Mesenchymal stem cell (in vitro differentiated cells and primary cell): Measurements from ENCODE around the gene HDAC4.

Experiments
- DNase-seq: peaks from one replicate; pipeline ENCODE4 v3.0.0-alpha.2; 2013
- H2AFZ ChIP-seq: one replicate; pipeline ENCODE4 v1.6.1; 2013; ENCODE audit warnings: low read depth, mild to moderate bottlenecking, control low read depth, inconsistent platforms, low read length, moderate library complexity
- H2AK5ac ChIP-seq: 2 replicates; pipeline ENCODE4 v1.6.1; 2013; ENCODE audit warnings: low read length, moderate library complexity, mild to moderate bottlenecking, inconsistent platforms; ENCODE audit not compliant: severe bottlenecking
- H2BK120ac ChIP-seq: one replicate; pipeline ENCODE4 v1.6.1; 2013; ENCODE audit warnings: low read depth, mild to moderate bottlenecking, inconsistent platforms, low read length, moderate library complexity
- H2BK12ac ChIP-seq, 2 experiments: one replicate each; pipeline ENCODE4 v1.6.1; 2013; ENCODE audit warnings: inconsistent platforms in 2 of 2, low read length in 2 of 2, mild to moderate bottlenecking in 2 of 2, moderate library complexity in 2 of 2, control low read depth in 1 of 2
- H2BK15ac ChIP-seq: one replicate; pipeline ENCODE4 v1.6.1; 2013; ENCODE audit warnings: mild to moderate bottlenecking, low read depth, inconsistent platforms; ENCODE audit not compliant: poor library complexity, severe bottlenecking
- H2BK5ac ChIP-seq: 2 replicates; pipeline ENCODE4 v1.6.1; 2013; ENCODE audit warnings: low read depth, mild to moderate bottlenecking, low read length, control low read depth, inconsistent platforms; ENCODE audit not compliant: poor library complexity, severe bottlenecking
- H3K14ac ChIP-seq, 2 experiments: one replicate each; pipeline ENCODE4 v1.6.1; 2013; ENCODE audit warnings: inconsistent platforms in 2 of 2, low read length in 2 of 2, control low read depth in 1 of 2, mild to moderate bottlenecking in 1 of 2, moderate library complexity in 1 of 2
- H3K18ac ChIP-seq, 2 experiments: one replicate each; pipeline ENCODE4 v1.6.1; 2013; ENCODE audit warnings: inconsistent platforms in 2 of 2, low read length in 2 of 2, control low read depth in 1 of 2, low read depth in 1 of 2, mild to moderate bottlenecking in 1 of 2
- H3K23ac ChIP-seq, 2 experiments: one replicate each; pipeline ENCODE4 v1.6.1; 2013; ENCODE audit warnings: inconsistent platforms in 2 of 2, low read length in 2 of 2, mild to moderate bottlenecking in 2 of 2, moderate library complexity in 2 of 2, control low read depth in 1 of 2
- H3K27ac ChIP-seq: 2 replicates; pipeline ENCODE4 v1.5.1; 2013; ENCODE audit warnings: mild to moderate bottlenecking, moderate library complexity, low read length, control low read depth, inconsistent platforms; ENCODE audit not compliant: poor library complexity, severe bottlenecking
- H3K27me3 ChIP-seq, 2 experiments: 2 replicates each; pipeline versions ENCODE4 v1.6.1 to v1.7.0; 2013; ENCODE audit warnings: low read length in 2 of 2, mild to moderate bottlenecking in 2 of 2, moderate library complexity in 2 of 2, control low read depth in 1 of 2, inconsistent platforms in 1 of 2; ENCODE audit not compliant: control insufficient read depth in 1 of 2, insufficient read depth in 1 of 2
- H3K36me3 ChIP-seq, 2 experiments: 2 replicates each; pipeline versions ENCODE4 v1.6.1 to v1.7.0; 2013; ENCODE audit warnings: low read length in 2 of 2, control low read depth in 1 of 2, inconsistent platforms in 1 of 2, low read depth in 1 of 2, mild to moderate bottlenecking in 1 of 2; ENCODE audit not compliant: insufficient read depth in 2 of 2, control insufficient read depth in 1 of 2
- H3K4ac ChIP-seq, 2 experiments: one replicate each; pipeline ENCODE4 v1.6.1; 2013; ENCODE audit warnings: inconsistent platforms in 2 of 2, low read length in 2 of 2, mild to moderate bottlenecking in 2 of 2, moderate library complexity in 2 of 2, control low read depth in 1 of 2, low read depth in 1 of 2
- H3K4me1 ChIP-seq: 2 replicates; pipeline ENCODE4 v1.6.1; 2013; ENCODE audit warnings: low read depth, low read length, control low read depth; ENCODE audit not compliant: control insufficient read depth, insufficient read depth
- H3K4me2 ChIP-seq: 2 replicates; pipeline ENCODE4 v1.6.1; 2013; ENCODE audit warnings: low read length, mild to moderate bottlenecking, inconsistent platforms; ENCODE audit not compliant: poor library complexity, severe bottlenecking
- H3K4me3 ChIP-seq, 2 experiments: 2 replicates each; pipeline versions ENCODE4 v1.5.1 to v1.7.0; 2013; ENCODE audit warnings: low read length in 2 of 2, mild to moderate bottlenecking in 2 of 2, control low read depth in 1 of 2, low read depth in 1 of 2; ENCODE audit not compliant: insufficient read depth in 1 of 2
- H3K79me1 ChIP-seq: replicated peaks from 2 replicates; pipeline ENCODE4 v1.6.1; 2013; ENCODE audit warnings: mild to moderate bottlenecking, control low read depth, low read length, inconsistent platforms; ENCODE audit not compliant: poor library complexity, severe bottlenecking
- H3K9ac ChIP-seq: 2 replicates; pipeline ENCODE4 v1.7.0; 2013; ENCODE audit warnings: mild to moderate bottlenecking, low read length, moderate library complexity
- H3K9me3 ChIP-seq: 2 replicates; pipeline ENCODE4 v1.7.0; 2013; ENCODE audit warnings: mild to moderate bottlenecking, low read length; ENCODE audit not compliant: control insufficient read depth
- H4K8ac ChIP-seq: one replicate; pipeline ENCODE4 v1.6.1; 2013; ENCODE audit warnings: inconsistent platforms, mild to moderate bottlenecking, low read length, moderate library complexity
- H4K91ac ChIP-seq: one replicate; pipeline ENCODE4 v1.6.1; 2013; ENCODE audit warnings: mild to moderate bottlenecking, low read length, inconsistent platforms
- WGBS: methylation state at CpG from one replicate; pipeline ENCODE4 v1.1.7; 2013; ENCODE audit warnings: mixed read lengths; 5-methylcytosine and 5-hydroxymethylcytosine counted together

The HDAC4 gene

DNA sequence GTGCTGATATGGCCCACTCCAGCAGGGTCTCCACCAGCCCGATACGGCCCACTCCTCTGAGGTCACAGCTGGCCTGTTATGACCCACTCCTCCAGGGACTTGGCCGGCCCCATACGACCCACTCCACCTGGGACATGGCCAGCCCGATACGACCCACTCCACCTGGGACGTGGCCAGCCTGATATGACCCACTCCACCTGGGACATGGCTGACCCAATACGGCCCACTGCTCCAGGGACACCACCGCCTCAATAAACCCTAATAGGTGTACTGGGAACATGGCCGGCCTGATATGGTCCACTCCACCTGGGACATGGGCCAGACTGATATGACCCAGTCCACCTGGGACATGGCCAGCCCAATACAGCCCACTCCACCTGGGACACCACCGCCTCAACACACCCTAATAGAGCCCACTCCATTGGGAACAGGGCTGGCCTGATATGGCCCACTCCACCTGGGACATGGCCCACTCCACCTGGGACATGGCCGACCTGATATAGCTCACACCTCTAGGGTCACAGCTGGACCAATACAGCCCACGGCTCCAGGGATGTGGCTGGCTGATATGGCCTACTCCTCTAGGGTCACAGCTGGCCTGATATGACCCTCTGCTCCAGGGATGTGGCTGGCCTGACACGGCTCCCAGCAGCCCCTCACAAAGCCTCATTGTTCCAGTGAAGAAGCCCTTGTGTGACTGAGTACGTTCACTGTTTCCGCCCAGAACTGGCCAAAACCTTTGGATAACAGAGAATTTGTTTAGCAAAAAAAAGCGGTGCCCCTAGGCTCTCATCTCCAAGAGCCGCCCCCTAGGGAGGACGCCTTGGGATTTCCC is 245.6 kb downstream of the HDAC4 start:
- Histone ChIP-seq H3K9me3 (no peaks in the 10 kb centered on the region), H3K4me2 (no peak overlapping the region), H2AK5ac (no peak overlapping the region), H3K18ac (no peak overlapping the region), H3K14ac (no peak overlapping the region), H3K4me3 (no peak overlapping the region), H3K27me3 (no peaks in the 10 kb centered on the region), H3K4me1 (peaks cover 9% of the 10 kb centered on the region), H3K9ac (no peak overlapping the region), H3K23ac (no peak overlapping the region), H2AFZ (no peak overlapping the region), H3K36me3 (peaks cover 44 to 60% of the 10 kb centered on the region in 2 experiments), H2BK15ac (no peak overlapping the region), H3K27ac (no peak overlapping the region), H2BK5ac (no peak overlapping the region), H4K91ac (no peak overlapping the region), H3K79me1 (no peaks in the 10 kb centered on the region), H4K8ac (no peak overlapping the region), H3K4ac (no peak overlapping the region), H2BK120ac (no peak overlapping the region), H2BK12ac (no peak overlapping the region)
- DNase-seq = no peak
- 91% methylated on average over 19 of the region's 19 CpGs for WGBS

DNA sequence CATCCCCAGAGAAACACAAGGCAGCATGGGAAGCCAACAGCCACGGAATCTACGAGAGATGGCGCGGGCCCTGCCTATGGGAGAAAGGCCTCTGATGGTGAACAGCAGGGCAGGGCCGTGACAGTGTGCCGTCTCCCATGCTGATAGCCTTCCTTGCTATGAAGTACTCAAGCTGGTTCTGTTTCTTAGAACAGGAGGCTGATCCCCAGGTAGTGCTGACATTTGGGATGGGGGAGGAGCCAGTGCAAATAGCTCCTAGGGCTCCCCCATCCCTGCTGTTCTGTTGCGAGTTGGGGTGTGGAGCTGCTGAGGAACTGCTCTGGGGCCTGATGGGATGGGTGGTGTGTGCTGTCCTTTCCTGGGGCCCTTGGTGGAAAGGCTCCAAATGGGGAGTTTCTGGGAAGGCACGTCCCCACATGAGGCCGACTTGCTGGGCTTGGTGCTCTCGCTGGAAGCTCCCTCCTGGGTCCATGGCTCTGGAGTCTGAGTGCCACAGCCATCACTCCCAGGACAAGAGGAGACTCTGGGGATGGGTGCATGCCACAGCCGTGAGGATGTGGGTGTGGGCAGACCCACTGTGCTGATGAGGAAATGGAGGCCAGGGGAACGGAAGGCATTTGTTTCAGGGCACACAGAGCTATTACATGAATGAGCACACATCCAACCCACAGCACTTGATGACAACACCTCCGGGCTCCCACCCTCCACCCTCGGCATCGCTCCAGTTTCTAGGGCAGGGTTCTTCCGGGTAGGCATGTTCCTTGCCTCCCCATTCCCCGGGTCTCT is 246.8 kb downstream of the HDAC4 start:
- Histone ChIP-seq H3K27me3 (no peaks in the 10 kb centered on the region), H2AK5ac (no peak overlapping the region), H4K91ac (no peak overlapping the region), H3K4me3 (no peak overlapping the region), H2BK120ac (no peak overlapping the region), H3K4me2 (no peak overlapping the region), H3K9me3 (no peaks in the 10 kb centered on the region), H3K79me1 (no peaks in the 10 kb centered on the region), H3K4ac (no peak overlapping the region), H3K36me3 (peaks cover 44 to 59% of the 10 kb centered on the region in 2 experiments), H3K23ac (no peak overlapping the region), H3K18ac (no peak overlapping the region), H3K27ac (no peak overlapping the region), H3K4me1 (peaks cover 9% of the 10 kb centered on the region), H3K9ac (no peak overlapping the region), H2BK12ac (no peak overlapping the region), H2BK5ac (no peak overlapping the region), H2AFZ (no peak overlapping the region), H4K8ac (no peak overlapping the region), H2BK15ac (no peak overlapping the region), H3K14ac (no peak overlapping the region)
- 94% methylated on average over 16 of the region's 17 CpGs for WGBS
- DNase-seq = no peak

- H2BK12ac ChIP-seq = no peak overlapping the region
- no peak overlapping the region for H3K18ac ChIP-seq
- H3K9me3 ChIP-seq = no peaks in the 10 kb centered on the region
- DNase-seq = no peak
- no peak overlapping the region for H3K4ac ChIP-seq
- peaks cover 47 to 62% of the 10 kb centered on the region in 2 experiments for H3K36me3 ChIP-seq
- H4K8ac ChIP-seq = no peak overlapping the region
- no peak overlapping the region for H2BK15ac ChIP-seq
- no peaks in the 10 kb centered on the region for H3K79me1 ChIP-seq
- no peak overlapping the region for H3K23ac ChIP-seq
- no peak overlapping the region for H3K4me2 ChIP-seq
- H3K14ac ChIP-seq = no peak overlapping the region
- no peak overlapping the region for H2BK120ac ChIP-seq
- whole genome bisulfite sequencing = 96% methylated on average over 7 of the region's 7 CpGs
- no peak overlapping the region for H3K4me3 ChIP-seq
- peaks cover 4% of the 10 kb centered on the region for H3K4me1 ChIP-seq
- no peak overlapping the region for H2AK5ac ChIP-seq
- H3K27ac ChIP-seq = no peak overlapping the region
- H4K91ac ChIP-seq = no peak overlapping the region
- no peaks in the 10 kb centered on the region for H3K27me3 ChIP-seq
- H2BK5ac ChIP-seq = no peak overlapping the region
- H3K9ac ChIP-seq = no peak overlapping the region
- no peak overlapping the region for H2AFZ ChIP-seq
Observed at GRCh38 chr2:239152916-239153305, 247.9 kb downstream of the HDAC4 start.

- no peak overlapping the region for H2BK120ac ChIP-seq
- H3K18ac ChIP-seq = no peak overlapping the region
- no peak overlapping the region for H2AFZ ChIP-seq
- H4K8ac ChIP-seq = no peak overlapping the region
- H2BK12ac ChIP-seq = no peak overlapping the region
- H2BK15ac ChIP-seq = no peak overlapping the region
- H3K4me1 ChIP-seq = peaks cover 2% of the 10 kb centered on the region
- no peaks in the 10 kb centered on the region for H3K79me1 ChIP-seq
- no peak overlapping the region for H3K23ac ChIP-seq
- no peak overlapping the region for H3K4me2 ChIP-seq
- H3K9me3 ChIP-seq = no peaks in the 10 kb centered on the region
- peak overlapping the region; percentile 74 for H3K9ac ChIP-seq
- H4K91ac ChIP-seq = no peak overlapping the region
- H2BK5ac ChIP-seq = no peak overlapping the region
- 97% methylated on average over 10 of the region's 10 CpGs for WGBS
- no peak overlapping the region for H3K14ac ChIP-seq
- H3K4ac ChIP-seq = no peak overlapping the region
- H3K27ac ChIP-seq = no peak overlapping the region
- no peaks in the 10 kb centered on the region for H3K27me3 ChIP-seq
- no peak for DNase-seq
- H3K4me3 ChIP-seq = no peak overlapping the region
- peaks cover 50 to 67% of the 10 kb centered on the region in 2 experiments for H3K36me3 ChIP-seq
- no peak overlapping the region for H2AK5ac ChIP-seq
Observed at GRCh38 chr2:239152239-239152915, 248.4 kb downstream of the HDAC4 start.
